Measurements from ENCODE around the gene CTNNA3. TPM values are rescaled to one million over a fixed set of nuclear protein-coding genes. Genes with fewer than 3 reads are reported as not detected.
"Not testable (repeated sequence)": the region's sequence is repeated elsewhere in the genome, so short reads cannot be mapped to it uniquely, and the experiment has no call there.

The CTNNA3 gene
- total RNA-seq, 1 donor from 2014 or later, result 159 TPM

DNA sequence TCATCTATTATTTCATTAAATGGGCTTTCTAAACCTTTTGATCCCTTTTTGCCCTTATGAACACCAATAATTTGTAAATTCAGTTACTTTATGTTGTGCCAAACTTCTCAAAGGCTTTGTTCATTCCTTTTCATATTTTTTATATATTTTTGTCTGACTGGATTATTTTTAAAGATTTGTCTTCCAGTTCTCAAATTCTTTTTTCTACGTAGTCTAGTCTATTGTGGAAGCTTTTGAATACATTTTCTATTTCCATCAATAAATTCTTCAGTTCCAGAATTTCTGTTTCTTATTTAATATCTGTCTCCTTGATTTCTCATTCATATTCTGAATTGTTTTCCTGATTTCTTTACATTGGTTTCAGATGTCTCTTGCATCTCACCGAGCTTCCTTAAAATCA, 108.2 kb downstream of the CTNNA3 start:
- intact Hi-C loops (cut with micrococcal nuclease), result no loop called here
- Histone ChIP-seq H3K4me3 (no peak overlapping the region), H3K36me3 (peaks cover 5% of the 10 kb centered on the region), H3K4me1 (no peaks in the 10 kb centered on the region), H3K9me3 (replicated peaks) (peaks cover 51% of the 10 kb centered on the region), H3K27ac (replicated peaks) (no peak overlapping the region), H3K27me3 (ENCODE audit: low read depth) (no peaks in the 10 kb centered on the region)
- TF ChIP-seq, protein P1, sequence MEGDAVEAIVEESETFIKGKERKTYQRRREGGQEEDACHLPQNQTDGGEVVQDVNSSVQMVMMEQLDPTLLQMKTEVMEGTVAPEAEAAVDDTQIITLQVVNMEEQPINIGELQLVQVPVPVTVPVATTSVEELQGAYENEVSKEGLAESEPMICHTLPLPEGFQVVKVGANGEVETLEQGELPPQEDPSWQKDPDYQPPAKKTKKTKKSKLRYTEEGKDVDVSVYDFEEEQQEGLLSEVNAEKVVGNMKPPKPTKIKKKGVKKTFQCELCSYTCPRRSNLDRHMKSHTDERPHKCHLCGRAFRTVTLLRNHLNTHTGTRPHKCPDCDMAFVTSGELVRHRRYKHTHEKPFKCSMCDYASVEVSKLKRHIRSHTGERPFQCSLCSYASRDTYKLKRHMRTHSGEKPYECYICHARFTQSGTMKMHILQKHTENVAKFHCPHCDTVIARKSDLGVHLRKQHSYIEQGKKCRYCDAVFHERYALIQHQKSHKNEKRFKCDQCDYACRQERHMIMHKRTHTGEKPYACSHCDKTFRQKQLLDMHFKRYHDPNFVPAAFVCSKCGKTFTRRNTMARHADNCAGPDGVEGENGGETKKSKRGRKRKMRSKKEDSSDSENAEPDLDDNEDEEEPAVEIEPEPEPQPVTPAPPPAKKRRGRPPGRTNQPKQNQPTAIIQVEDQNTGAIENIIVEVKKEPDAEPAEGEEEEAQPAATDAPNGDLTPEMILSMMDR (IDR thresholded peaks at IDR 0.05; ENCODE audit: borderline replicate concordance), result no peak
- no peak for DNase-seq

DNA sequence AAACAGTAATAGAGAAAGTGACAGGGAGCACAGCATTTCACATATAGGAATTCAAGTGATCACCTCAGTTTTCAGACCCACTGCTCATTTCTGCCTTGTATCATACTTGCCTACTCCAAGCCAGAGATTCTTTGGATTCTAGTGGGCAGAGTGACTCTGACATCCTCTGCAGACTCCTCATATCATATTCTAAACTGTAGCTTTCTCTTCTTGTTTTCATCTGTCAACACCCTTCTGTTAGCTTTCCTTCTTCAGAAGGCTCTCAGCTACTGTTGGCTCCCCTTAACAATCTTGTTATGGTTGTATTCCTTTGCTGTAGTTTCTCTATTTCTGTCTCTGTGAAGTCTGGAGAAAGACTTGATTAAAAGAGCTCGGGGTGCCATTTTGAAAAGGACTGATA, 120.5 kb downstream of the CTNNA3 start:
- H3K4me1 ChIP-seq, result no peaks in the 10 kb centered on the region
- no peak overlapping the region for H3K4me3 ChIP-seq
- H3K9me3 ChIP-seq (replicated peaks), result peaks cover 10% of the 10 kb centered on the region
- peak overlapping the region; percentile 62 for H3K27ac ChIP-seq (replicated peaks)
- DNase-seq, result no peak
- TF ChIP-seq, protein P1 (IDR thresholded peaks at IDR 0.05; ENCODE audit: borderline replicate concordance), result no peak
- intact Hi-C loops (cut with micrococcal nuclease), result no loop called here
- H3K36me3 ChIP-seq, result no peaks in the 10 kb centered on the region
- no peaks in the 10 kb centered on the region for H3K27me3 ChIP-seq (ENCODE audit: low read depth)

DNA sequence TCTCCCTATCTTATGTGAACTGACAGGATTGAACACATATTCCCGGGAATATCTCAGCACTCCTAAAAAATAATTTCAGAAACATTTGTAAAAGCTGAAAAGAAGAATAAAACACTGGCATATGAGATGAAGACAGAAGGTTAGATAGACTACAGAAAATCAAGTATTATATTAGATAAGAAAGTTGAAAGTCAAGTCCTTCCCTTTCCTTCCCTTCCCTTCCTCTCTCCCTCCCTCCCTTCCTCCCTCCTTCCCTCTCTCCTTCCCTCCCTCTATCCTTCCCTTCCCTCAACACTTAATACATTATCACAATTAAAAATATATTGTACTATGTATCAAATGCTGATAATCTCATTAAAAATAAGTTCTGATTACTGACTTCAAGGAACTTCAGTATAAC, 122.5 kb downstream of the CTNNA3 start:
- H3K9me3 ChIP-seq (replicated peaks), result no peaks in the 10 kb centered on the region
- intact Hi-C loops (cut with micrococcal nuclease), result no loop called here

DNA sequence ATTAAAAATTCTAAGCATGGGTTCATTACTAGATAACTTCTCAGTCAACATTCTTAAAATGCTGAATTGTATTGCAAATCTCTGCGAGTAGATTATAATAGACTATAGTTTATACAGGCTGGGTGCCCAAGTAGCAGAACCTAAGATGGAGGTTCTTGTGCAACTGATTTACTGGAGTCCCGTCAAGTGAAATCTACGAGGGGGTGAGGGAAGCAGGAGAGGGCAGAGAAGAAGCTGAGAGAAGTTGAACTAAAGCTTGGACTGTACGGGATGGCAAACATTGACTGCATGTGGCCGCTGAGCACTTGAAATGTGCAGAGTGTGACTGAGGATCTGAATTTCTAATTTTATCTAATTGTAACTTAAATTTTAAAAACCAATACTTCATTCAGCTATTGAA, 124.5 kb downstream of the CTNNA3 start:
- DNase-seq, result no peak
- H3K27me3 ChIP-seq (ENCODE audit: low read depth), result no peaks in the 10 kb centered on the region
- H3K9me3 ChIP-seq (replicated peaks), result no peaks in the 10 kb centered on the region
- intact Hi-C loops (cut with micrococcal nuclease), result no loop called here
- TF ChIP-seq, protein P1 (IDR thresholded peaks at IDR 0.05; ENCODE audit: borderline replicate concordance), result no peak
- H3K36me3 ChIP-seq, result no peaks in the 10 kb centered on the region
- no peak overlapping the region for H3K4me3 ChIP-seq
- no peaks in the 10 kb centered on the region for H3K4me1 ChIP-seq
- H3K27ac ChIP-seq (replicated peaks), result no peak overlapping the region

More for the DNA sequence above, 122.5 kb downstream of the CTNNA3 start:
- no peaks in the 10 kb centered on the region for H3K27me3 ChIP-seq (ENCODE audit: low read depth)
- no peaks in the 10 kb centered on the region for H3K36me3 ChIP-seq
- TF ChIP-seq, protein P1 (IDR thresholded peaks at IDR 0.05; ENCODE audit: borderline replicate concordance), result no peak
- H3K4me1 ChIP-seq, result no peaks in the 10 kb centered on the region
- H3K4me3 ChIP-seq, result no peak overlapping the region
- no peak for DNase-seq
- no peak overlapping the region for H3K27ac ChIP-seq (replicated peaks)

DNA sequence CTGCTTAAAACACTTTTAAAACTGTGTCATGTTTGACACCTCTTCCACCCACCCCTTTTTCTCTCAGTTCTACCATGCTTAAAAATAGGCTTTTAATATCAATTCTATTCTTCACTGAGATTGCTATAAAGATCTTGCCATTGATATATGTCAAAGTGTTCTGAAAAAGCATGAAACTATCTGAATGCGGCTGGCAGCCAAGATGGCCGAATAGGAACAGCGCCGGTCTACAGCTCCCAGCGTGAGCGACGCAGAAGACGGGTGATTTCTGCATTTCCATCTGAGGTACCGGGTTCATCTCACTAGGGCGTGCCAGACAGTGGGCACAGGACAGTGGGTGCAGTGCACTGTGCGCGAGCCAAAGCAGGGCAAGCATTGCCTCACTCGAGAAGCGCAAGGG, 137.7 kb downstream of the CTNNA3 start:
- H3K4me3 ChIP-seq; H3K27me3 ChIP-seq (ENCODE audit: low read depth); intact Hi-C loops (cut with micrococcal nuclease); H3K36me3 ChIP-seq; H3K4me1 ChIP-seq; H3K27ac ChIP-seq (replicated peaks); DNase-seq; H3K9me3 ChIP-seq (replicated peaks): not testable (repeated sequence)

DNA sequence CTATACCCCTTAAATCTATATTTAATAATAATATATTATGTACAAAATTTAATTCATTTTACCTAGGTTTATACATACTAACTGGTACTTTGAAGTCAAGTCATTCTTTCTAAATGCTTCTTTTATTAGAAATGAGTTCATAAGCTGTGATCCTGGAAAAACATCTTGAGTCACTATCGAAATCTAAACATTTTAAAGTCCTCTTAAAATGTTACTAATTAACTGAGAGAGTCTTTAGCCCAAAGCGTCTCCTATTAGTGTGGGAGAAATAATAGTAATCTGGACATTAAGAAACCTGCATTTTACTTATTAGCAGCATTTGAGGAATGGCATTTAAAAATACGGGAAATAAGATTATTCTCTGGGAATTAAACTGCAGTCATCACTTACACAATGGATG, 142.7 kb downstream of the CTNNA3 start:
- DNase-seq, result no peak
- TF ChIP-seq, protein P1 (IDR thresholded peaks at IDR 0.05; ENCODE audit: borderline replicate concordance), result no peak
- intact Hi-C loops (cut with micrococcal nuclease), result no loop called here

More for the DNA sequence above, 142.7 kb downstream of the CTNNA3 start:
- no peaks in the 10 kb centered on the region for H3K9me3 ChIP-seq (replicated peaks)
- no peaks in the 10 kb centered on the region for H3K36me3 ChIP-seq
- H3K4me1 ChIP-seq, result peaks cover 15% of the 10 kb centered on the region
- no peaks in the 10 kb centered on the region for H3K27me3 ChIP-seq (ENCODE audit: low read depth)
- no peak overlapping the region for H3K27ac ChIP-seq (replicated peaks)
- no peak overlapping the region for H3K4me3 ChIP-seq
